Stimulated activated CD8-positive, alpha-beta memory T cell treated with anti-CD3 and anti-CD28 coated beads, Interleukin-4, amount 100 ng/mL, for 1 hour (primary cell): ENCODE measurements around the gene AP1G2.
A peak's percentile ranks its signal among the peaks of the same experiment; 100 is the strongest.

ENCODE experiments used
- DNase-seq, 2 donors: peaks; one replicate each; pipeline ENCODE4 v3.0.0-alpha.2; 2020; ENCODE audit warnings: low read depth in 2 of 2, low spot score in 1 of 2

The AP1G2 gene

GRCh38 chr14:23559010-23559925, 8.3 kb downstream of the AP1G2 start:
- DNase-seq: peak; percentile 32 to 40

GRCh38 chr14:23558346-23559009, 9.1 kb downstream of the AP1G2 start:
- no peak for DNase-seq

GRCh38 chr14:23557946-23558345, 9.6 kb downstream of the AP1G2 start:
- no peak for DNase-seq

DNA sequence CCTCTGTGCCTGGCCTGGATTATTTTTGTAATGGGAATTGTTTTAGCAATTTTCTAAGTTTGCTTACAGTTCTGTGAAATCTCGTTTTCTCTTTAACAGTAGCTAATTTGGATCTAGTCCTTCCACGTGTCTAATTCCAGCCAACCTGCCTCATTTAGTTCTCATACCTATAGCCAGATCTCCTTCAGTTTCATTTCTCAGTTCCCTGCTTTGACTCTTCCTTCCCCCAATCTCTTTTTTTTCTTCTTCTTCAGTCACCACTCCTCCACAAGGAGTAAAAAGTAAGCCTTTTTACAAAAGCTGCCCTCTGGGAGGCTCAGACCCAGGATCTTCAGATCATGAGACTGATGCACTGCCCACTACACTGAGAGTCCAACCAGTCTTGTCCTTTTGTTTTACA, 10.1 kb downstream of the AP1G2 start:
- DNase-seq: no peak

DNA sequence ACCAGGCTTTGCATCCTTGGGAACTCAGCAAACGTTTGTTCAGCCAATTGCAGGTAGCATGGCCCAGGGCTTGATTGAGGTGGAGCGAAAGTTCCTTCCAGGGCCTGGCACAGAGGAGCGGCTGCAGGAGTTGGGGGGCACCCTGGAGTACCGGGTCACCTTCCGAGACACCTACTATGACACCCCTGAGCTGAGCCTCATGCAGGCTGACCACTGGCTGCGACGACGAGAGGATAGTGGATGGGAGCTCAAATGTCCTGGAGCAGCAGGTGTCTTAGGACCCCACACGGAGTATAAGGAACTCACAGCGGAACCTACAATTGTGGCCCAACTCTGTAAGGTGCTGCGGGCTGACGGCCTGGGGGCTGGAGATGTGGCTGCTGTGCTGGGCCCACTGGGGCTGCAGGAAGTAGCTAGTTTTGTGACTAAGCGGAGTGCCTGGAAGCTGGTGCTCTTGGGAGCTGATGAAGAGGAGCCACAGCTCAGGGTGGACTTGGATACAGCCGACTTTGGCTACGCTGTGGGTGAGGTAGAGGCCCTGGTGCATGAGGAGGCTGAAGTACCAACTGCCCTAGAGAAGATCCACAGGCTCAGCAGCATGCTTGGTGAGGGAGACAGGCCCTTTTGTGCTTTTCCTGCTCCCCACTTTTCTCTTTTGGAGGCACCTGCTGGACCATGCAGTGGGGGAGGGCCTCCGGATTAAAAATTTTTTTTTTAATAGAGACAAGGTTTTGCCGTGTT, 10.7 kb downstream of the AP1G2 start:
- DNase-seq: no peak

DNA sequence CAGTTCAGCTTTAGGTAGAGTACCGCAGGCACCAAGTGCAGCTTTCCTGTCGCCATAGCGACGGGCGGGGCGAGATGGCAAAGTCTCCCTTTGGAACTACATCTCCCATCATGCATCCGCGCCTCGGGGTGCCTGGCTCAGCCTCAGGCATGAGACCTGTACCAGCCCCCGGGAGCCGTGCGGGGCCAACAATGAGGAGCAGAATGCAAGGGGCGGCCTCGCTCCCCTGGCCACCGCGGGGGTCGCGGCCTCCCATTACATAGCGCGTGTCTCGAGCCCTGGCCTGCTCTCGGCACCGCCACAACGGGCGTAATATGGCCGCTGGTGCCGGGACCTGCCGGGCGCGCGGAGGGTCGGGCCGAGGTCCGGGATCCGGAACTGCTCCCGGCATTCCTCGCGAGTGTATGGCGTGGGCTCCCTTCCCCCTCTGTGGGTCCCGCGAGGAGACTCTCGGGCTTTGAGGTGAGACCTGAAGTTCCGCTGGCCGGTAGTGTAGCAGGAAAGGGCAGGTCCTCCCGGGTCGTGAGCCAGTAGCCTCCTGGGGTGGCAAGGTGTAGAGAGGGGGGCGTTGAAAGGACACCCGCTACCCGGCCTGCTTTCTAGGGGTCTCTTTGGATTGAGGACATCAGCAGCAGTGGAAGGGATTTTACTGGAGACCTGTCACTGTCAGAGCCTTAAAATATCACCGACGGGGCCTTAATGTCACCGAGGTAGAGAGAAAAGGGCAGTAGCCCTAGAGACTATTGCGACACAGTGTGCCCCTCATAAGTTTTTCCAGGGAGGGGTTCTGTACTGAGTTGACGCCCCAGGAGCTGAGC, 11.5 kb downstream of the AP1G2 start, which contains the start of gene THTPA:
Gene THTPA, plus strand, starts transcription at position 390 of the 818 bp plus-strand sequence. CDS start 487 bp downstream, outside the sequence.
- DNase-seq: peak; percentile 84 to 89

DNA sequence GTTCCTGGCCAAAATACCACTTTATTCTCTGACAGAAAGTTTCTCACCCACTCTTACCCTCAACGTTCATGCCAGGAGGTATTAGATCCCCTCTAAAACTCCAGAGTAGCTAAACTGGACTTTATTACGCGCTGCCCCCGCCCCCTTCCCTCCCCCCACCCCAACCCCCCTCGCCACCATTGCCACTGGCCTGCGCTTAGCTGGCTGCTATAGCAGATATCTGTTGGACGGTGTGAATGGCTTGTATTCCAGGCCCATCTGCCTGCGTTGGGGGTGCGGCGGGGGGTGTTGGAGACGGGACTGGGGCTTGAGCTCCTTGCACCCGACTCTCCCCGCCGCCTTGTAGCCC, 12.1 kb downstream of the AP1G2 start:
- DNase-seq: no peak

GRCh38 chr14:23551266-23552028, 16.1 kb downstream of the AP1G2 start, which contains the start of gene ZFHX2:
Gene ZFHX2 (minus strand): TSS chr14:23551765. CDS start chr14:23535325, 16,440 bp downstream.
- DNase-seq: peak; percentile 41 to 53

GRCh38 chr14:23550812-23551265, 16.8 kb downstream of the AP1G2 start:
- DNase-seq: no peak

DNA sequence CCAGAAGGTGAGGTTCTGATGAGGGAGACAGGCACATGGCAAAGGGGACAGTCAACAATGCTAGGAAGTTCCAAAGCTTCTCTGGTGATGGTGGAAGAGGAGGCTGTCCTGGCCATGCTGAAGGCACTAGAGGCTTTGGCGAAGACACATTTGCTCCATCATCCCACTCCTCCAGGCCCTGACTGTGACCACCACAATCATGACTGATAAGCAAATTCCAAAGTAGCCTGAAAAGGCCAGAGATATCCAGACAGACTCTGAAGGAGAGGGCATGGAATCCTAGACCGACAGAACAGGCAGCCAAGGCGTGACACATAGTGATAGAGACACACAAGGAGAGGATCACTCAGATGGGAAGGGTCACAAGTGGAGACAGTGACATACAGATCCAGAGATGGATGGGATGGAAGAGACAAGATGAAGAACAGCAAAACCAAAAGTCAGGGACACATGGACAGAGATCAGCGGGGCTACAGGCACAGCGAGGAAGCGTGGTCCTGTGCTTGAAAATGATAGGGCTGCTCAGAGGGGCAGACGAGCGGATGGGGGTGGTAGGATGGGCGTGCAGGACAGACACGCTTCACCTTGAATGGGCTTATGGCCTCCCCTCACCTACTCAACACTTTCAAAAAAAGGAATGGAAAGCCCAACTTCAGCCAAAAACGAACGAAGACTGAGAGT, 17.3 kb downstream of the AP1G2 start:
- DNase-seq: no peak

GRCh38 chr14:23548351-23549318, 19.0 kb downstream of the AP1G2 start:
- no peak for DNase-seq

DNA sequence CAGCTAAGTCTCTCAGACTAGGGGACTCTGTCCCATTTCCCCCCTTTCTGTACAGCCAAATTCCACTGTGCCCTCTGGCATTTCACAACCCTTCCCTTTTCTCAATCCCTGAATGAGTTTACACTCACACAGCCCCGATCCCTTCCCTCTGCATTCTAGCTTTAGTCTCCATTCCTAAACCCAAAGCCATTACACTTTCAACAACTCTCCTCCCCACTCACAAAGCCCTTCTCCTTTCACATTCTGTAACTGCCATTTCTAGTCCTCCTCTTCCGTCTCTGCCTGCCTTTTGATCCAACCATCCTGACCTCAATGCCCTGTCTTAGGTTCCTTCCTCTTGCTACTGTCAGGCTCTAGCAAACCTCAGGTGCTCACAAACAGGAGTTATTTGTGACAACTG, 19.7 kb downstream of the AP1G2 start:
- no peak for DNase-seq

- no peak for DNase-seq
Observed at GRCh38 chr14:23546450-23547035, 21.0 kb downstream of the AP1G2 start.

DNA sequence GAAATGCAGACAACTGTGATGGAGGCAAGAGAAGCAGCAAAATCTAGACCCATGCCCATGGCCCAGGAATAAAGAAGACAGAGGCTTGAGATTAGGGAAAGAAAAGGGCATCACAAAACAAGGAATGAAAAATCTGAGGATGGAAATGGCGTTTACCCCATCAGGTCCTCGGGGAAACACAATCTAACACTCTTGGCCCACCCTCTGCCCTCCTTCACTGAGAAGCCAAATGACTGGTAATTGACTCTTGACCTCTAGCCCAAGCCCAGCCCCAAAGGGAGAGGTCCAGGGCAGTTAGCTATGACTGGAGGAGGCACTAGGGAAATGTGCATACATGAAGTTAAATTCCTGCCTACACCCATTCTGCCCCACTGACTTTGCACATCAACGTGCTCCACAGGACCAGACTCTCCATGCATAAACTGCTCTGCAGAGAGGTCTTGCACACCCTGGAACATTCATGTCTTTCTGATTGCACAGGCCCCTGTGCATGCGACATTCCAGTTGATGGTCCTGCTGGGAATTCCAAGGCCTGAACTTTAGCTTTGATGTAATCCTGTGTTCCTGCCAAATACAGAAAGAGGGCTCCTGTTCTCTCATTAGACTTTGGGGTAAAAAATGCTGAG, 21.7 kb downstream of the AP1G2 start:
- DNase-seq: no peak

DNA sequence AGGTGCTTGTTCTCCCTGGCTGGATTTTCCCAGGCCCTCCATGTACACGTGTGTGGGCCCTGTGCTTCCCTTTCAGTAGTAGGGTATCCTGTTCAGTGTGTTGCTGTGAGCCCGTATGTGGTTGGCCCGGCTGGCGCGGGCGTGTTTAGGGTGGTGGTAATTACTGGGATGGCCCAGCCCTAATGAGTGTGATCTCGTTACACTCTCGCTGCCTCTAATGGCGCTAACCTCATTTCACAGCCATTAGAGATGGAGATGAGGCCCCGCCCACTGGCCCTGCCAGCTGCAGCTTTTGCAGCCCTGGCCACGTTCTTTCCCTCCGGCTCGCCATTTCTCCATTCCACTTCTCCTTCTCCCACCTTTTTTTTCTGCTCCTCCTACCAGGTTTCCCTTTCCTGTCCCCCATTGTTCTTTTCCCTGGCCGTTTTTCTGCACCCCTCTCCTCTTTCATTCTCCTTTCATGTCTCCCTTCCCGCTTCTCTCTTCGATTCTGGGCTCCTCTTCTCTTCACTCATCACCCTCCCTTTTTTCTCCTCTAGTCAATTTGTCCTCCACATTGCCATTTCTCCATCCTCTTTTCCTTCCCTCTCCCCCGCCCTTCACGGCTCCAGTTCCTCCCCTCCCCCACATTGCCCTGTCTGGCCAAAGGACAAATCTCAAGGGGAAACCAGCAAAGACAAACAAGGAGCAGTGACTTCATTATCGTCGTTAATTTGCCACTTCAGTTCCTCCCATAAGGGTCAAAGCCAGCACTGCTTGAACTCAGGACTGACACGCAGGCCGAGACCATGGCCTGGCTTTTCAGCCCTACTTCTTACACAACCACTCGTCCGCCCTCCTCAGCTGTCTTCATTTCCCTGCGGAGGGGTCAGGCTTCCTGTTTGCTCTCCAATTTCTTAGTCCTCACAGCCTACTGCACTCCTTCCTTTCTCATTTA, 22.8 kb downstream of the AP1G2 start:
- DNase-seq: no peak

DNA sequence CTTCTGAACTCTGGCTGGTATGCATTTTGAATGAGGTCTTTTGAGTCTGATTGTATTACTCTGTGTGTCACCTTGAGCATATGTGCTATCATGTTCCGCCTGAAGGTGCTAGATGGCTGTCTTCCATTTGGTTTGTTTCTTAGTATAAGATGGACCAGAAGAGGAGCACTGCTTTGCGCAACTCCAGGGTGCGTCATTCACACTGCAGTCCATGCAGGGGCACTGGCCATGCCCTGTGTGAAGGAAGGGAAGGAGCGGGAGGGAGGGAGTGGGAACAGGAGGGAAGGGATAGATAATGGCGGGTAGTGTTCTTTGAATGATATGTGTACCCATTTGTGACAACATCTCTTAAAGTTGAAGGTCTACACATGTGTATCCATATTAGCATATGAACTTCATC, 24.2 kb downstream of the AP1G2 start:
- no peak for DNase-seq
